K562 (cell line): ENCODE data around the gene TADA2A. TPM values are rescaled to one million over a fixed set of nuclear protein-coding genes. Genes with fewer than 3 reads are reported as not detected.
A peak's percentile ranks its signal among the peaks of the same experiment; 100 is the strongest.

ENCODE experiments used
- ATAC-seq: fragments of 200-7000 bp; cut with Tn5 transposase; 3 replicates; pipeline ENCODE4 v1.9.1; 2020; ENCODE audit warnings: moderate library complexity
- BruUV-seq: library from RNA; stranded (reverse); fragments of 400-500 nt; replicated peaks from 2 replicates; lab custom pipeline; 2021; lab: Mats Ljungman, UMichigan
- CTCF ChIA-PET: fragments of 300-600 bp; formaldehyde crosslinking; extraction: SDS; loops from one replicate; lab custom pipeline; 2021; ENCODE audit warnings: low intra/inter-chr PET ratio; lab: Yijun Ruan, JAX
- POLR2A ChIA-PET: fragments of 300-600, 350-650 bp; sonication (Branson Sonifier 250); formaldehyde crosslinking; extraction: SDS; loops from one replicate; lab custom pipeline; 2021; ENCODE audit warnings: antibody characterized with exemption, inconsistent platforms; lab: Yijun Ruan, JAX
- DNase-seq, 4 experiments: peaks; one replicate each; pipeline versions ENCODE4 v3.0.0 to v3.0.0-alpha.2; 2011 to 2018; ENCODE audit warnings: low spot score in 3 of 4, mixed read lengths in 3 of 4; ENCODE audit errors: extremely low read depth in 1 of 4
- FAIRE-seq: peaks from 2 replicates; lab custom pipeline; 2011; peaks lifted over from hg19 to GRCh38; lab: Jason Lieb, UNC
- H2AFZ ChIP-seq: 2 replicates; pipeline ENCODE4 v1.6.0; 2011; ENCODE audit warnings: low read depth, low read length, control low read depth, inconsistent platforms
- H3K27ac ChIP-seq: fragments of 200-600 bp; 3 replicates; pipeline ENCODE4 v1.8.0; 2011; ENCODE audit warnings: low read depth, mild to moderate bottlenecking, control low read depth, inconsistent platforms, low read length, moderate library complexity, mixed read lengths; ENCODE audit errors: extremely low read depth
- H3K27me3 ChIP-seq, 2 experiments: fragments of 300-600 bp in 1 of 2; 2 replicates in 1 of 2; 3 replicates in 1 of 2; pipeline versions ENCODE4 v1.6.0 to v1.8.0; 2011; ENCODE audit warnings: inconsistent platforms in 2 of 2, low read length in 2 of 2, mild to moderate bottlenecking in 1 of 2, mixed read lengths in 1 of 2, moderate library complexity in 1 of 2; ENCODE audit not compliant: control insufficient read depth in 2 of 2, insufficient read depth in 2 of 2
- H3K36me3 ChIP-seq: fragments of 300-600 bp; 3 replicates; pipeline ENCODE4 v1.8.0; 2011; ENCODE audit warnings: mild to moderate bottlenecking, low read length, inconsistent platforms; ENCODE audit not compliant: control insufficient read depth, insufficient read depth
- H3K4me1 ChIP-seq, 2 experiments: fragments of 200-600 bp in 1 of 2; replicated peaks in 1 of 2; 2 replicates in 1 of 2; 3 replicates in 1 of 2; pipeline versions ENCODE4 v1.5.1 to v1.8.0; 2011; ENCODE audit warnings: inconsistent platforms in 2 of 2, low read length in 2 of 2, mild to moderate bottlenecking in 1 of 2, mixed read lengths in 1 of 2, moderate library complexity in 1 of 2; ENCODE audit not compliant: control insufficient read depth in 2 of 2, insufficient read depth in 2 of 2
- H3K4me2 ChIP-seq: 2 replicates; pipeline ENCODE4 v1.6.1; 2011; ENCODE audit warnings: low read length, control low read depth, inconsistent platforms, mixed read lengths; ENCODE audit not compliant: insufficient read depth
- H3K4me3 ChIP-seq: fragments of 200-600 bp; sonication (generic), shearing (Covaris generic); 2 replicates; pipeline ENCODE4 v1.5.1; 2016; ENCODE audit warnings: control low read depth, inconsistent platforms
- H3K79me2 ChIP-seq: fragments of 200-600 bp; 3 replicates; pipeline ENCODE4 v1.8.0; 2011; ENCODE audit warnings: low read length, inconsistent platforms; ENCODE audit not compliant: control insufficient read depth, insufficient read depth
- H3K9ac ChIP-seq, 2 experiments: 2 replicates each; pipeline versions ENCODE4 v1.6.0 to v1.6.1; 2011; ENCODE audit warnings: low read depth in 2 of 2, low read length in 2 of 2, control low read depth in 1 of 2, inconsistent platforms in 1 of 2, mild to moderate bottlenecking in 1 of 2, mixed read lengths in 1 of 2; ENCODE audit not compliant: insufficient read depth in 1 of 2
- H3K9me1 ChIP-seq: one replicate; pipeline ENCODE4 v1.6.0; 2011; ENCODE audit warnings: inconsistent platforms, mild to moderate bottlenecking, low read length, moderate library complexity; ENCODE audit not compliant: control insufficient read depth, insufficient read depth
- H3K9me3 ChIP-seq: replicated peaks from 2 replicates; pipeline ENCODE4 v1.5.1; 2011; ENCODE audit warnings: low read depth, low read length, inconsistent platforms; ENCODE audit not compliant: control insufficient read depth, insufficient read depth
- H4K20me1 ChIP-seq: replicated peaks from 2 replicates; pipeline ENCODE4 v1.6.1; 2011; ENCODE audit warnings: low read length, inconsistent platforms, mixed read lengths; ENCODE audit not compliant: control insufficient read depth, insufficient read depth
- ATF3 ChIP-seq, 2 experiments: fragments of 450-650 bp in 1 of 2; sonication (generic) in 1 of 2; formaldehyde crosslinking in 1 of 2; IDR thresholded peaks in 1 of 2; conservative IDR thresholded peaks in 1 of 2; 2 replicates each; pipeline versions ENCODE4 v1.6.1 to v1.8.1; 2016 to 2023; ENCODE audit warnings: mild to moderate bottlenecking in 2 of 2, moderate library complexity in 2 of 2, inconsistent platforms in 1 of 2, missing genetic modification reagents in 1 of 2
- CBFB ChIP-seq: sonication (generic); formaldehyde crosslinking; IDR thresholded peaks from 2 replicates; pipeline ENCODE4 v1.4.0; 2020; ENCODE audit warnings: mild to moderate bottlenecking, missing genetic modification reagents
- CBX5 ChIP-seq: IDR thresholded peaks from 2 replicates; pipeline ENCODE4 v1.6.1; 2014; ENCODE audit warnings: low read depth, borderline replicate concordance
- CEBPB ChIP-seq: fragments of 450-650 bp; IDR thresholded peaks from 2 replicates; pipeline ENCODE4 v1.6.1; 2016; ENCODE audit warnings: missing genetic modification characterization, missing compliant biosample characterization
- CEBPG ChIP-seq, 3 experiments: fragments of 200-800 bp in 1 of 3; sonication (Bioruptor generic) in 1 of 3; sonication (generic) in 1 of 3; formaldehyde crosslinking in 1 of 3; IDR thresholded peaks in 2 of 3; conservative IDR thresholded peaks in 1 of 3; 2 replicates each; pipeline versions ENCODE4 v1.6.1 to v1.8.0; 2016 to 2022; ENCODE audit warnings: missing compliant biosample characterization in 2 of 3, missing genetic modification characterization in 2 of 3, mild to moderate bottlenecking in 1 of 3, missing genetic modification reagents in 1 of 3
- MED1 ChIP-seq: sonication (generic); formaldehyde crosslinking; IDR thresholded peaks from 2 replicates; pipeline ENCODE4 v1.8.1; 2023; ENCODE audit warnings: missing genetic modification reagents, borderline replicate concordance
- NFE2 ChIP-seq: IDR thresholded peaks from 2 replicates; pipeline ENCODE4 v1.6.1; 2014; ENCODE audit warnings: antibody characterized with exemption, low read depth
- PCBP2 ChIP-seq: fragments of 200-400 bp; formaldehyde crosslinking; IDR thresholded peaks from 2 replicates; pipeline ENCODE4 v1.6.1; 2018; ENCODE audit warnings: low read length, low read depth, mild to moderate bottlenecking, moderate library complexity; ENCODE audit not compliant: poor library complexity, severe bottlenecking
- PHTF2 ChIP-seq: fragments of 250-450 bp; sonication (Bioruptor Pico); IDR thresholded peaks from 2 replicates; pipeline ENCODE4 v1.5.0; 2021; ENCODE audit warnings: mild to moderate bottlenecking
- PRPF4 ChIP-seq: fragments of 200-400 bp; formaldehyde crosslinking; IDR thresholded peaks from one replicate; pipeline ENCODE4 v1.6.1; 2017; ENCODE audit warnings: low read length, low read depth, mild to moderate bottlenecking; ENCODE audit not compliant: insufficient read depth, poor library complexity, severe bottlenecking
- RBBP5 ChIP-seq: fragments of 200-600 bp; sonication (generic); IDR thresholded peaks from 2 replicates; pipeline ENCODE4 v1.6.1; 2012; ENCODE audit warnings: borderline replicate concordance, mild to moderate bottlenecking, low read length, control low read depth, inconsistent platforms; ENCODE audit not compliant: insufficient read depth, poor library complexity, severe bottlenecking
- ZFP1 ChIP-seq: fragments of 450-650 bp; formaldehyde crosslinking; IDR thresholded peaks from 2 replicates; pipeline ENCODE4 v1.4.0; 2020; ENCODE audit warnings: mild to moderate bottlenecking, mixed read lengths
- ZFP91 ChIP-seq: sonication (generic); formaldehyde crosslinking; IDR thresholded peaks from 2 replicates; pipeline ENCODE4 v1.8.0; 2022; ENCODE audit warnings: mild to moderate bottlenecking, missing genetic modification reagents
- WGBS: fragments of 100-300 bp; shearing (Covaris generic); methylation state at CpG from one replicate; pipeline ENCODE4 v1.1.6; 2016; ENCODE audit warnings: low coverage, mixed read lengths; ENCODE audit not compliant: insufficient coverage; ENCODE audit errors: missing lambda C conversion rate; 5-methylcytosine and 5-hydroxymethylcytosine counted together
- in situ Hi-C: fragments of 300-500 bp; cut with MboI; formaldehyde crosslinking; loops from 4 replicates; pipeline ENCODE4 v1.15.0; 2018; ENCODE audit warnings: inconsistent platforms, mixed read lengths
- intact Hi-C: fragments of 100-400 bp; cut with micrococcal nuclease; formaldehyde crosslinking; loops from 2 replicates; pipeline ENCODE4 v1.14.2; 2022
- polyA plus RNA-seq, 8 experiments: library from polyadenylated mRNA; depleted of rRNA in 4 of 8; stranded (reverse) in 5 of 8; unstranded in 3 of 8; fragments of >200 nt; fragmentation: Nextera tagmentation in 2 of 8; fragmentation: Illumina TruSeq in 1 of 8; extraction: Ambion mirVana in 2 of 8; extraction: Trizol in 1 of 8; gene quantifications; 2 replicates each; pipeline versions ENCODE4 v1.2.1 to v1.2.3, GENCODE V29; 2011 to 2014; ENCODE audit warnings: inconsistent platforms in 1 of 8, missing spikeins in 1 of 8
- total RNA-seq, 7 experiments: library from RNA; depleted of rRNA in 6 of 7; stranded (reverse); fragments of >200 nt in 6 of 7; fragmentation: Illumina TruSeq in 2 of 7; extraction: Trizol in 2 of 7; gene quantifications; 2 replicates each; pipeline versions ENCODE4 v1.2.1 to v1.2.3, GENCODE V29; 2011 to 2021; ENCODE audit warnings: low replicate concordance in 1 of 7

Gene TADA2A
- total and polyA plus RNA-seq, 9 of the 15 experiments (the other 6 are each of a cell fraction or from before 2014, with no cell fraction given): 13.8 to 37.7 (median 25.0) TPM

- H3K9me3 ChIP-seq: no peaks in the 10 kb centered on the region
- H3K27ac ChIP-seq: no peak overlapping the region
- no peaks in the 10 kb centered on the region for H3K9me1 ChIP-seq
- no peaks in the 10 kb centered on the region for H3K36me3 ChIP-seq
- H4K20me1 ChIP-seq: no peaks in the 10 kb centered on the region
- no peaks in the 10 kb centered on the region for H3K27me3 ChIP-seq
- no peak overlapping the region for H3K4me3 ChIP-seq
- no peak overlapping the region for H3K4me2 ChIP-seq
- WGBS: 48% methylated on average over 3 of the region's 3 CpGs
- H3K4me1 ChIP-seq: peaks cover 0 to 2% of the 10 kb centered on the region in 2 experiments; a peak in 2 of 5 replicates
- ChIA-PET CTCF (no interaction called here), POLR2A (no interaction called here)
- ATAC-seq (no peak), DNase-seq (no peak), FAIRE-seq (no peak)
- no peak overlapping the region for H2AFZ ChIP-seq
- no TSS peak for BruUV-seq
- in situ Hi-C loops (no loop called here), intact Hi-C loops (loop anchor here (10.0 kb wide), 1 partner anchor 84 kb away; no protein-coding TSS in a partner anchor)
- no peak overlapping the region for H3K9ac ChIP-seq
- H3K79me2 ChIP-seq: no peaks in the 10 kb centered on the region
- TF ChIP-seq NFE2 (no peak), PCBP2 (no peak), CBX5 (no peak), ZFP91 (CRISPR knock-in tag) (no peak), MED1 (no peak), PRPF4 (no peak), PHTF2 (no peak), ZFP1 (CRISPR knock-in tag) (no peak), CEBPG (CRISPR knock-in tag; IDR thresholded peaks at IDR 0.05) (peak; percentile 37; the same call in 1 of the 2 replicates), CEBPG (tag; conservative IDR thresholded peaks at IDR 0.05 in 1 of 2, IDR thresholded peaks at IDR 0.05 in 1 of 2) (peak; percentile 55 to 56; a peak in 3 of 4 replicates), CBFB (CRISPR knock-in tag) (no peak), ATF3 (IDR thresholded peaks at IDR 0.05) (peak; percentile 50), ATF3 (CRISPR knock-in tag; conservative IDR thresholded peaks at IDR 0.05) (no peak), RBBP5 (no peak), CEBPB (peak; percentile 60)
These were observed 38.1 kb upstream of the TADA2A start for GRCh38 chr17:37368577-37368976.
